Measurements from ENCODE around the gene HSD17B3.

- TF ChIP-seq CTCF (IDR thresholded peaks at IDR 0.05) (no peak), POLR2A (IDR thresholded peaks at IDR 0.05) (no peak)
Measured at GRCh38 chr9:96185518-96186156, 116.3 kb downstream of the HSD17B3 start.

Data from Peyer's patch (tissue), 4 donors.